ENCODE results near the gene ADAM8. TPM values are rescaled to one million over a fixed set of nuclear protein-coding genes. Genes with fewer than 3 reads are reported as not detected.
A peak's percentile ranks its signal among the peaks of the same experiment; 100 is the strongest.

The ADAM8 gene
- total RNA-seq, 1 donor from 2014 or later: 6.2 TPM

DNA sequence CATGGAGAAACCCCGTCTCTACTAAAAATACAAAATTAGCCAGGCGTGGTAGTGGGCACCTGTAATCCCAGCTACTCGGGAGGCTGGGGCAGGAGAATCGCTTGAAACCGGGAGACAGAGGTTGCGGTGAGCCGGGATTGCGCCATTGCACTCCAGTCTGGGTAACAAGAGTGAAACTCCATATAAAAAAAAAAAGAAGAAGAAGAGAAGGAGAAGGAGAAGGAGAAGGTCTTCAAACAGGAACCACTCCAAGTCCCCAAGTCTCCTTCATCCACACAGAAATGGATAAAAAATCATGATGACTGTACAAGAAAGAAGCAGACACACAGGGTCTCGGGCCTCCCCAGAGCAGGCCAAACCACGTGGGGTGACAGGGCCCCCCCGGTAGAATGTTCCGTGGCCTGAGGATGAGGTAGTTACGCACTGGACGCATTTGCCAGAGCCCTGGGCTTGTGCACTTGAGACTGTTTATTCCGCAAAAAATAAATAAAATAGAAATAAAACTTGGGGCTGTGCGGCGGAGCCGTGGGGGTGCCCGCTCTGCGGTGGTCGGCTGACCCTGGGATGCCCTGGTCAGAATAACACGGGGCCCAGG lies 23.2 kb downstream of the ADAM8 start:
- DNase-seq (ENCODE audit: extremely low spot score, unreplicated experiment): no peak
- Mint-ChIP-seq H3K9me3 (no peaks in the 10 kb centered on the region), H3K36me3 (no peaks in the 10 kb centered on the region), H3K27ac (no peak overlapping the region), H3K27me3 (peaks cover 14% of the 10 kb centered on the region), H3K4me1 (ENCODE audit: unreplicated experiment) (no peaks in the 10 kb centered on the region), H3K4me3 (no peak overlapping the region)
- TF ChIP-seq, protein P1, sequence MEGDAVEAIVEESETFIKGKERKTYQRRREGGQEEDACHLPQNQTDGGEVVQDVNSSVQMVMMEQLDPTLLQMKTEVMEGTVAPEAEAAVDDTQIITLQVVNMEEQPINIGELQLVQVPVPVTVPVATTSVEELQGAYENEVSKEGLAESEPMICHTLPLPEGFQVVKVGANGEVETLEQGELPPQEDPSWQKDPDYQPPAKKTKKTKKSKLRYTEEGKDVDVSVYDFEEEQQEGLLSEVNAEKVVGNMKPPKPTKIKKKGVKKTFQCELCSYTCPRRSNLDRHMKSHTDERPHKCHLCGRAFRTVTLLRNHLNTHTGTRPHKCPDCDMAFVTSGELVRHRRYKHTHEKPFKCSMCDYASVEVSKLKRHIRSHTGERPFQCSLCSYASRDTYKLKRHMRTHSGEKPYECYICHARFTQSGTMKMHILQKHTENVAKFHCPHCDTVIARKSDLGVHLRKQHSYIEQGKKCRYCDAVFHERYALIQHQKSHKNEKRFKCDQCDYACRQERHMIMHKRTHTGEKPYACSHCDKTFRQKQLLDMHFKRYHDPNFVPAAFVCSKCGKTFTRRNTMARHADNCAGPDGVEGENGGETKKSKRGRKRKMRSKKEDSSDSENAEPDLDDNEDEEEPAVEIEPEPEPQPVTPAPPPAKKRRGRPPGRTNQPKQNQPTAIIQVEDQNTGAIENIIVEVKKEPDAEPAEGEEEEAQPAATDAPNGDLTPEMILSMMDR (conservative IDR thresholded peaks at IDR 0.05): no peak

DNA sequence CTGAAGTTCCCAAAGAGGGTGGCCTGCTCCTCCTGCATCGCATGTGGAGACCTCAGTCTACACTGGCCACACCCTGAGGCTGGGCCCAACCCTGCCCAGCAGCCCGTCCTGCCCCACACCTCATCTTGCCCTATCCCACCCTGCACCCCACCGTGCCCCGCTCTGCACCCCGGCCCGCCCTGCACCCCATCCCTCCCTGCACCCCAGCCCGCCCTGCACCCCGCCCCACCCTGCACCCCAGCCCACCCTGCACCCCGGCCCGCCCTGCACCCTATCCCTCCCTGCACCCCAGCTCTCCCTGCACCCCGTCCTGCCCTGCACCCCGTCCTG lies 24.5 kb downstream of the ADAM8 start:
- TF ChIP-seq, protein P1 (conservative IDR thresholded peaks at IDR 0.05): no peak
- Mint-ChIP-seq H3K27me3 (peaks cover 14% of the 10 kb centered on the region), H3K9me3 (no peaks in the 10 kb centered on the region), H3K4me3 (no peak overlapping the region), H3K4me1 (ENCODE audit: unreplicated experiment) (no peaks in the 10 kb centered on the region), H3K27ac (no peak overlapping the region), H3K36me3 (no peaks in the 10 kb centered on the region)
- no peak for DNase-seq (ENCODE audit: extremely low spot score, unreplicated experiment)

DNA sequence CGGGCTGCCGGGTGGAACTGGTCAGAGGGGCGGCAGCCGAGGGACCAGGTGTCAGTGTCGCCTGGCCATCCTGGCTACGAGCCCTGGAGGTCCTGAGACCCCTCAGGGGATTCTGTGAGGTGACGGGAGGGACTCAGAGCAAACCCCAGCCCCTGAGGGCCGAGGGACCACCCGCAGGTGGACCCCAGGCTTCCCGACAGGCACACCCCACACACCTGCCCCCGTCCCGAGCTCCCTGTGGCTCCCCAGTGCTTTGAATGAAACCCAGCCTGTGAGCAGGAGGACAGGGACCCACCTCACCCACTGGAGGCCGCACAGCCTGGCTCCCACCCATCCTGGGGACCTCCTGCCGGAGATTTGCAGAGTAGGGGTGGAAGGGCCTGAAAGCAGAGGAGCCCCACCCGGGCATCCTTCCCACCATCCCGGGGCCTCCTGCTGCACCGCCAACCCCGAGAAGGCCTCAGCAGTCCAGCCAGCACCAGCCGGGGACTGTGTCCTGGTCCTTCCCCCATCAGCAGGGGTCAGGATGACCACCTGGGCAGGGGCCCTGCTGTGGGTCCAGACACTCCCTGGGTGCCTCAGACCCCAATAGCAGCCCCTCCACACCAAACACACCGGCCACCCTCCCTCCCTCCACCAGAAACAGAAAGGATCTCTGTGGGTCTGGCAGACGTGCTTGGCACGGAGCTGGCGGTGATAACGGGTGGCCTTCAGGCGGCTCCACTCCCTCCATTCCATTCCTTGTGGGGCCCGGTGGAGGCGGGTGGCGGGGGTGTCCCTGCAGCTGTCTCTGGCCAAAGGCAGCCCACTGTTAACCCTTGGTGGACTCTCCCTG lies 25.1 kb downstream of the ADAM8 start:
- DNase-seq (ENCODE audit: extremely low spot score, unreplicated experiment): no peak
- Mint-ChIP-seq H3K27me3 (peaks cover 14% of the 10 kb centered on the region), H3K27ac (no peak overlapping the region), H3K4me1 (ENCODE audit: unreplicated experiment) (no peaks in the 10 kb centered on the region), H3K36me3 (no peaks in the 10 kb centered on the region), H3K4me3 (no peak overlapping the region), H3K9me3 (no peaks in the 10 kb centered on the region)
- TF ChIP-seq, protein P1 (conservative IDR thresholded peaks at IDR 0.05): no peak

DNA sequence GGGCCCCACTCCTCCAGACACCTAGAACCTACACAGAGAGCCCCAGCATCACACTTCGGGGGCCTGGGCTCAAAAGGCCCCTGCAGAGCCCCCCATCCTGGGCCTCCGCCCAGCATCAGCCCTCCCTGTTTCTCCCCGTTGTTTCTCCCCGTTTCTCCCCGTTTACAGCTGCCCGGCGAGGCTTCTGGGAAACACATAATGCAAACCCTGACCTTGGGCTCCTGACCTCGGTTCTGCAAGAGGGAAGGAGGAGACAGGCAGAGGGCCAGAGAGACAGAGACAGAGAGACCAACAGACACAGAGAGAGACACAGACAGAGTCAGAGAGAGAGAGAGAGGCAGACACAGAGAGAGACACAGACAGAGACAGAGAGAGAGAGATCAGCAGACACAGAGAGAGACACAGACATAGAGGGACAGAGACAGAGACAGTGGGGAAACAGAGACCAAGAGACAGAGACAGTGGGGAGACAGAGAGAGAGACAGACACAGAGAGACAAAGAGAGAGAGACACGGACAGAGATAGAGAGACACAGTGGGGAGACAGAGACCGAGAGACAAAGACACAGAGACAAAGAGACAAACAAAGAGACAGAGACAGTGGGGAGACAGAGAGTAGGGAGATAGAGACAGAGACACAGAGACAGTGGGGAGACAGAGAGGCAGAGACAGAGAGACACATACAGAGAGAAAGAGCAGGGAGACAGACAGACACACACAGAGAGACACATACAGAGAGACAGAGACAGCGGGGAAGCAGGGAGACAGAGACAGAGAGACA lies 26.5 kb downstream of the ADAM8 start:
- TF ChIP-seq, protein P1 (conservative IDR thresholded peaks at IDR 0.05): no peak

DNA sequence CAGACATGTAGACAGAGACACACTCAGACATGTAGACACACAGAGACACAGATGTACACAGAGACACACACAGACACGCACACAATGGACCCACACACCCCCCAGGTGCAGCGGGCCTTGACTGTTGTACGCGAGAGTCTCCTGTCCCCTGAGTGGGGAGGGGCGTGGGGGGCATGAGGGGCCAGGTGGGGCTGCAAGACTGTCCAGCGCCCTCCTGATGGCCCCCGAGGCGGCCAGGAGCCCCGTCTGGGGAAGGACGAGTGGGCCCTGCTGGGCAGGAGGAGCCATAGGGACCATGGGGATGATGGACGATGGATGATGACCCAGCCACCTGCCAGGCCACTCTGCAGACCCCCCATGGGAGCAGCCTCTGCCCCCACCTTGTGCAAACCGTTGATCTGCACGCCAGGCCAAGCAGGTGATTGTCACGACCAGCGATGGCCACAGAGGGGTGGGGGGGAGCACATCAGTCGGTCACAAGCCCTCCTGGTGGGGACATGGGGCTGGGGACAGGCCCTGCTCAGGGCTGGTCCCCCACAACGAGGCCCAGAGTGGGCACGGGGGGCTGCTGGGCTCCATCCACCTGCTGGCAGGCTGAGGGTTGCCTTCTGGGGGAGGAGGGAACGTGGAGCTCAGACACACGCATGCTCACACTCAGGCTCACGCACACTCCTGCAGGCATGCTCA lies 27.4 kb downstream of the ADAM8 start:
- Mint-ChIP-seq H3K9me3 (no peaks in the 10 kb centered on the region), H3K4me1 (ENCODE audit: unreplicated experiment) (peaks cover 4% of the 10 kb centered on the region), H3K36me3 (no peaks in the 10 kb centered on the region), H3K27me3 (peaks cover 15% of the 10 kb centered on the region), H3K4me3 (no peak overlapping the region), H3K27ac (no peak overlapping the region)
- no peak for DNase-seq (ENCODE audit: extremely low spot score, unreplicated experiment)
- TF ChIP-seq, protein P1 (conservative IDR thresholded peaks at IDR 0.05): peak; percentile 20

More for the DNA sequence above, 26.5 kb downstream of the ADAM8 start:
- H3K4me3 Mint-ChIP-seq: no peak overlapping the region
- no peak overlapping the region for H3K27ac Mint-ChIP-seq
- peaks cover 4% of the 10 kb centered on the region for H3K4me1 Mint-ChIP-seq (ENCODE audit: unreplicated experiment)
- no peak for DNase-seq (ENCODE audit: extremely low spot score, unreplicated experiment)
- H3K9me3 Mint-ChIP-seq: no peaks in the 10 kb centered on the region
- H3K36me3 Mint-ChIP-seq: no peaks in the 10 kb centered on the region
- peaks cover 18% of the 10 kb centered on the region for H3K27me3 Mint-ChIP-seq
